GM23338 (cell line): ENCODE data around the gene DOCK4. TPM values are rescaled to one million over a fixed set of nuclear protein-coding genes. Genes with fewer than 3 reads are reported as not detected.

Experiments used
- ATAC-seq: fragments of 200-7000 bp; cut with Tn5 transposase; 3 replicates; pipeline ENCODE4 v1.9.1; 2020
- DNase-seq: peaks from one replicate; pipeline ENCODE4 v3.0.0-alpha.2; 2015; ENCODE audit warnings: low spot score
- H2AFZ ChIP-seq: fragments of 200-600 bp; sonication (generic); 2 replicates; pipeline ENCODE4 v1.8.0; 2016; ENCODE audit warnings: antibody characterized with exemption, mild to moderate bottlenecking, moderate library complexity
- H3F3A ChIP-seq: fragments of 200-600 bp; sonication (generic); replicated peaks from 2 replicates; pipeline ENCODE4 v1.8.0; 2017; ENCODE audit warnings: antibody characterized with exemption, mixed run types, low read depth
- H3K27ac ChIP-seq: fragments of 200-600 bp; sonication (generic); 2 replicates; pipeline ENCODE4 v1.6.1; 2016; ENCODE audit warnings: low read depth
- H3K27me3 ChIP-seq: fragments of 200-600 bp; sonication (generic); 2 replicates; pipeline ENCODE4 v1.8.0; 2016; ENCODE audit warnings: mild to moderate bottlenecking, mixed run types, moderate library complexity; ENCODE audit not compliant: insufficient read depth
- H3K36me3 ChIP-seq: fragments of 200-600 bp; sonication (generic); 2 replicates; pipeline ENCODE4 v1.8.0; 2016; ENCODE audit warnings: mild to moderate bottlenecking; ENCODE audit not compliant: insufficient read depth
- H3K4me1 ChIP-seq: fragments of 200-600 bp; sonication (generic); 2 replicates; pipeline ENCODE4 v1.8.0; 2016; ENCODE audit warnings: mild to moderate bottlenecking, moderate library complexity; ENCODE audit not compliant: insufficient read depth
- H3K4me2 ChIP-seq: fragments of 200-600 bp; sonication (generic); 2 replicates; pipeline ENCODE4 v1.7.1; 2017; ENCODE audit warnings: mixed run types
- H3K4me3 ChIP-seq: fragments of 200-600 bp; sonication (generic); 2 replicates; pipeline ENCODE4 v1.6.1; 2016; ENCODE audit warnings: mixed run types
- H3K79me2 ChIP-seq: fragments of 200-600 bp; sonication (generic); replicated peaks from 2 replicates; pipeline ENCODE4 v1.8.0; 2017; ENCODE audit warnings: mild to moderate bottlenecking; ENCODE audit not compliant: insufficient read depth
- H3K9me2 ChIP-seq: fragments of 200-600 bp; sonication (generic); 2 replicates; pipeline ENCODE4 v1.8.0; 2017; ENCODE audit not compliant: insufficient read depth
- H4K20me1 ChIP-seq: fragments of 200-600 bp; sonication (generic); replicated peaks from 2 replicates; pipeline ENCODE4 v1.8.0; 2017; ENCODE audit warnings: mild to moderate bottlenecking; ENCODE audit not compliant: insufficient read depth
- H3K27ac Mint-ChIP-seq: 2 replicates; pipeline ENCODE4 v1.8.0; 2020; ENCODE audit warnings: inconsistent platforms, mild to moderate bottlenecking, moderate library complexity, mixed read lengths
- H3K27me3 Mint-ChIP-seq: 3 replicates; pipeline ENCODE4 v1.8.0; 2022; ENCODE audit warnings: low read depth, mild to moderate bottlenecking, moderate library complexity, mixed read lengths, inconsistent platforms; ENCODE audit not compliant: insufficient read depth, poor library complexity
- H3K36me3 Mint-ChIP-seq: 3 replicates; pipeline ENCODE4 v1.8.0; 2021; ENCODE audit warnings: low read depth, mild to moderate bottlenecking, inconsistent platforms, moderate library complexity, mixed read lengths
- H3K4me1 Mint-ChIP-seq: 3 replicates; pipeline ENCODE4 v1.8.0; 2020; ENCODE audit warnings: mild to moderate bottlenecking, inconsistent platforms, mixed read lengths
- H3K4me3 Mint-ChIP-seq: 3 replicates; pipeline ENCODE4 v1.8.0; 2021; ENCODE audit warnings: moderate library complexity, mild to moderate bottlenecking, inconsistent platforms, mixed read lengths
- H3K9me3 Mint-ChIP-seq: 3 replicates; pipeline ENCODE4 v1.8.0; 2020; ENCODE audit warnings: moderate library complexity, mild to moderate bottlenecking, inconsistent platforms, mixed read lengths
- CREB1 ChIP-seq: fragments of 250-450 bp; sonication (Bioruptor Pico); IDR thresholded peaks from 2 replicates; pipeline ENCODE4 v1.5.0; 2020; ENCODE audit warnings: low read depth, mild to moderate bottlenecking, moderate library complexity
- EZH2 ChIP-seq: fragments of 200-600 bp; sonication (generic); IDR thresholded peaks from one replicate; pipeline ENCODE4 v1.8.0; 2017; ENCODE audit warnings: antibody characterized with exemption, mild to moderate bottlenecking, low read depth; ENCODE audit not compliant: unreplicated experiment
- EZH2phosphoT487 ChIP-seq: fragments of 200-600 bp; sonication (generic); IDR thresholded peaks from one replicate; pipeline ENCODE4 v1.8.1; 2018; ENCODE audit warnings: antibody characterized with exemption; ENCODE audit not compliant: unreplicated experiment
- JUNB ChIP-seq: IDR thresholded peaks from one replicate; pipeline ENCODE4 v1.6.1; 2016; ENCODE audit warnings: antibody characterized with exemption; ENCODE audit not compliant: unreplicated experiment
- NANOG ChIP-seq: IDR thresholded peaks from 2 replicates; pipeline ENCODE4 v1.6.1; 2016; ENCODE audit warnings: antibody characterized with exemption, borderline replicate concordance
- POLR2AphosphoS5 ChIP-seq: IDR thresholded peaks from 2 replicates; pipeline ENCODE4 v1.6.1; 2016; ENCODE audit warnings: antibody characterized with exemption, low read depth
- STAT1 ChIP-seq: IDR thresholded peaks from one replicate; pipeline ENCODE4 v1.6.1; 2016; ENCODE audit warnings: antibody characterized with exemption; ENCODE audit not compliant: unreplicated experiment
- ZNF114 ChIP-seq: fragments of 250-450 bp; sonication (Bioruptor Pico); IDR thresholded peaks from 2 replicates; pipeline ENCODE4 v1.5.0; 2020; ENCODE audit warnings: mild to moderate bottlenecking, moderate library complexity
- ZNF331 ChIP-seq: fragments of 250-450 bp; sonication (Bioruptor Pico); IDR thresholded peaks from 2 replicates; pipeline ENCODE4 v1.5.0; 2020; ENCODE audit warnings: low read depth, mild to moderate bottlenecking, moderate library complexity
- polyA plus RNA-seq: library from polyadenylated mRNA; unstranded; fragments of >200 nt; fragmentation: Nextera tagmentation; extraction: Ambion mirVana; gene quantifications from 2 replicates; pipeline ENCODE4 v1.2.1, GENCODE V29; 2016
- total RNA-seq: library from RNA; depleted of rRNA; stranded (reverse); fragments of >200 nt; shearing (Covaris generic); gene quantifications from 2 replicates; pipeline ENCODE4 v1.2.3, GENCODE V29; 2014
- TF ChIP-seq, protein P1 (sequence below): IDR thresholded peaks from 2 replicates; pipeline ENCODE4 v1.6.1; 2016; ENCODE audit warnings: antibody characterized with exemption
- TF ChIP-seq, protein P2 (sequence below): IDR thresholded peaks from one replicate; pipeline ENCODE4 v1.6.1; 2018; ENCODE audit warnings: antibody characterized with exemption; ENCODE audit not compliant: unreplicated experiment
- TF ChIP-seq, protein P3 (sequence below): fragments of 250-450 bp; sonication (Bioruptor Pico); IDR thresholded peaks from 2 replicates; pipeline ENCODE4 v1.5.0; 2020; ENCODE audit warnings: mild to moderate bottlenecking, moderate library complexity
- TF ChIP-seq, protein P4 (sequence below), 2 experiments: fragments of 200-600 bp in 1 of 2; sonication (generic) in 1 of 2; conservative IDR thresholded peaks; 2 replicates each; pipeline versions ENCODE4 v1.5.1 to v1.6.1; 2016 to 2017; ENCODE audit warnings: antibody characterized with exemption in 2 of 2, low read depth in 2 of 2, mild to moderate bottlenecking in 2 of 2, moderate library complexity in 1 of 2

Gene DOCK4
- total and polyA plus RNA-seq, 2 experiments from 2014 or later = 6.3 to 33.8 TPM

DNA sequence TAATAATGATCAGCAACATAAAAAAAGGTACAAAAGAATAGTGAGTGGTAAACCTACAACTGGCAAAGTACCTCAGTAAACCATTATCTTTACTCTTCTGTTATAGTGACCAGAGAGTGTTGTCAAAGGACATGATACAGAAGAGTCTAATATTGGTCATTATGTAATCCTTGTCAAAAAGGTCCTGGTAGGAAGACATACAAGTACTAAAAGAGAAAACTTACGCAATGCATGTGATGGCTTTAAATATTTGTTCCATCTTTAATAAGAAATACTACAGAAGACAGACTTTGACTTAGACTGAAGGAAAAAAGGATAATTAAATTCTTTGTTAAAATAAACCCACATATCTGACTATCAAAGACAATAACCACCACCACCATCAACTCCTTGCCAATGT, 6.5 kb downstream of the DOCK4 start:
- Histone ChIP-seq H3K4me3 (no peak overlapping the region), H3K27me3 (no peaks in the 10 kb centered on the region), H3K36me3 (no peaks in the 10 kb centered on the region), H3K27ac (no peak overlapping the region), H4K20me1 (peaks cover 17% of the 10 kb centered on the region), H2AFZ (no peak overlapping the region), H3K4me1 (peaks cover 30% of the 10 kb centered on the region), H3K9me2 (no peaks in the 10 kb centered on the region), H3K4me2 (no peak overlapping the region), H3K79me2 (peaks cover 99% of the 10 kb centered on the region), H3F3A (no peaks in the 10 kb centered on the region)
- Mint-ChIP-seq H3K9me3 (no peaks in the 10 kb centered on the region; the same call in 2 of the 3 replicates), H3K4me3 (no peak overlapping the region), H3K4me1 (peaks cover 40% of the 10 kb centered on the region), H3K27ac (no peak overlapping the region), H3K27me3 (peaks cover 3% of the 10 kb centered on the region), H3K36me3 (no peaks in the 10 kb centered on the region; the same call in 2 of the 3 replicates)
- ATAC-seq (no peak), DNase-seq (no peak)
- TF ChIP-seq STAT1 = no peak
- no peak for TF ChIP-seq ZNF114 (CRISPR knock-in tag)
- no peak for TF ChIP-seq JUNB
- no peak for TF ChIP-seq EZH2
- no peak for TF ChIP-seq NANOG
- TF ChIP-seq, protein P1, sequence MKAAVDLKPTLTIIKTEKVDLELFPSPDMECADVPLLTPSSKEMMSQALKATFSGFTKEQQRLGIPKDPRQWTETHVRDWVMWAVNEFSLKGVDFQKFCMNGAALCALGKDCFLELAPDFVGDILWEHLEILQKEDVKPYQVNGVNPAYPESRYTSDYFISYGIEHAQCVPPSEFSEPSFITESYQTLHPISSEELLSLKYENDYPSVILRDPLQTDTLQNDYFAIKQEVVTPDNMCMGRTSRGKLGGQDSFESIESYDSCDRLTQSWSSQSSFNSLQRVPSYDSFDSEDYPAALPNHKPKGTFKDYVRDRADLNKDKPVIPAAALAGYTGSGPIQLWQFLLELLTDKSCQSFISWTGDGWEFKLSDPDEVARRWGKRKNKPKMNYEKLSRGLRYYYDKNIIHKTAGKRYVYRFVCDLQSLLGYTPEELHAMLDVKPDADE = no peak
- TF ChIP-seq, protein P2, sequence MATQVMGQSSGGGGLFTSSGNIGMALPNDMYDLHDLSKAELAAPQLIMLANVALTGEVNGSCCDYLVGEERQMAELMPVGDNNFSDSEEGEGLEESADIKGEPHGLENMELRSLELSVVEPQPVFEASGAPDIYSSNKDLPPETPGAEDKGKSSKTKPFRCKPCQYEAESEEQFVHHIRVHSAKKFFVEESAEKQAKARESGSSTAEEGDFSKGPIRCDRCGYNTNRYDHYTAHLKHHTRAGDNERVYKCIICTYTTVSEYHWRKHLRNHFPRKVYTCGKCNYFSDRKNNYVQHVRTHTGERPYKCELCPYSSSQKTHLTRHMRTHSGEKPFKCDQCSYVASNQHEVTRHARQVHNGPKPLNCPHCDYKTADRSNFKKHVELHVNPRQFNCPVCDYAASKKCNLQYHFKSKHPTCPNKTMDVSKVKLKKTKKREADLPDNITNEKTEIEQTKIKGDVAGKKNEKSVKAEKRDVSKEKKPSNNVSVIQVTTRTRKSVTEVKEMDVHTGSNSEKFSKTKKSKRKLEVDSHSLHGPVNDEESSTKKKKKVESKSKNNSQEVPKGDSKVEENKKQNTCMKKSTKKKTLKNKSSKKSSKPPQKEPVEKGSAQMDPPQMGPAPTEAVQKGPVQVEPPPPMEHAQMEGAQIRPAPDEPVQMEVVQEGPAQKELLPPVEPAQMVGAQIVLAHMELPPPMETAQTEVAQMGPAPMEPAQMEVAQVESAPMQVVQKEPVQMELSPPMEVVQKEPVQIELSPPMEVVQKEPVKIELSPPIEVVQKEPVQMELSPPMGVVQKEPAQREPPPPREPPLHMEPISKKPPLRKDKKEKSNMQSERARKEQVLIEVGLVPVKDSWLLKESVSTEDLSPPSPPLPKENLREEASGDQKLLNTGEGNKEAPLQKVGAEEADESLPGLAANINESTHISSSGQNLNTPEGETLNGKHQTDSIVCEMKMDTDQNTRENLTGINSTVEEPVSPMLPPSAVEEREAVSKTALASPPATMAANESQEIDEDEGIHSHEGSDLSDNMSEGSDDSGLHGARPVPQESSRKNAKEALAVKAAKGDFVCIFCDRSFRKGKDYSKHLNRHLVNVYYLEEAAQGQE = no peak
- TF ChIP-seq EZH2phosphoT487 = no peak
- TF ChIP-seq, protein P3, sequence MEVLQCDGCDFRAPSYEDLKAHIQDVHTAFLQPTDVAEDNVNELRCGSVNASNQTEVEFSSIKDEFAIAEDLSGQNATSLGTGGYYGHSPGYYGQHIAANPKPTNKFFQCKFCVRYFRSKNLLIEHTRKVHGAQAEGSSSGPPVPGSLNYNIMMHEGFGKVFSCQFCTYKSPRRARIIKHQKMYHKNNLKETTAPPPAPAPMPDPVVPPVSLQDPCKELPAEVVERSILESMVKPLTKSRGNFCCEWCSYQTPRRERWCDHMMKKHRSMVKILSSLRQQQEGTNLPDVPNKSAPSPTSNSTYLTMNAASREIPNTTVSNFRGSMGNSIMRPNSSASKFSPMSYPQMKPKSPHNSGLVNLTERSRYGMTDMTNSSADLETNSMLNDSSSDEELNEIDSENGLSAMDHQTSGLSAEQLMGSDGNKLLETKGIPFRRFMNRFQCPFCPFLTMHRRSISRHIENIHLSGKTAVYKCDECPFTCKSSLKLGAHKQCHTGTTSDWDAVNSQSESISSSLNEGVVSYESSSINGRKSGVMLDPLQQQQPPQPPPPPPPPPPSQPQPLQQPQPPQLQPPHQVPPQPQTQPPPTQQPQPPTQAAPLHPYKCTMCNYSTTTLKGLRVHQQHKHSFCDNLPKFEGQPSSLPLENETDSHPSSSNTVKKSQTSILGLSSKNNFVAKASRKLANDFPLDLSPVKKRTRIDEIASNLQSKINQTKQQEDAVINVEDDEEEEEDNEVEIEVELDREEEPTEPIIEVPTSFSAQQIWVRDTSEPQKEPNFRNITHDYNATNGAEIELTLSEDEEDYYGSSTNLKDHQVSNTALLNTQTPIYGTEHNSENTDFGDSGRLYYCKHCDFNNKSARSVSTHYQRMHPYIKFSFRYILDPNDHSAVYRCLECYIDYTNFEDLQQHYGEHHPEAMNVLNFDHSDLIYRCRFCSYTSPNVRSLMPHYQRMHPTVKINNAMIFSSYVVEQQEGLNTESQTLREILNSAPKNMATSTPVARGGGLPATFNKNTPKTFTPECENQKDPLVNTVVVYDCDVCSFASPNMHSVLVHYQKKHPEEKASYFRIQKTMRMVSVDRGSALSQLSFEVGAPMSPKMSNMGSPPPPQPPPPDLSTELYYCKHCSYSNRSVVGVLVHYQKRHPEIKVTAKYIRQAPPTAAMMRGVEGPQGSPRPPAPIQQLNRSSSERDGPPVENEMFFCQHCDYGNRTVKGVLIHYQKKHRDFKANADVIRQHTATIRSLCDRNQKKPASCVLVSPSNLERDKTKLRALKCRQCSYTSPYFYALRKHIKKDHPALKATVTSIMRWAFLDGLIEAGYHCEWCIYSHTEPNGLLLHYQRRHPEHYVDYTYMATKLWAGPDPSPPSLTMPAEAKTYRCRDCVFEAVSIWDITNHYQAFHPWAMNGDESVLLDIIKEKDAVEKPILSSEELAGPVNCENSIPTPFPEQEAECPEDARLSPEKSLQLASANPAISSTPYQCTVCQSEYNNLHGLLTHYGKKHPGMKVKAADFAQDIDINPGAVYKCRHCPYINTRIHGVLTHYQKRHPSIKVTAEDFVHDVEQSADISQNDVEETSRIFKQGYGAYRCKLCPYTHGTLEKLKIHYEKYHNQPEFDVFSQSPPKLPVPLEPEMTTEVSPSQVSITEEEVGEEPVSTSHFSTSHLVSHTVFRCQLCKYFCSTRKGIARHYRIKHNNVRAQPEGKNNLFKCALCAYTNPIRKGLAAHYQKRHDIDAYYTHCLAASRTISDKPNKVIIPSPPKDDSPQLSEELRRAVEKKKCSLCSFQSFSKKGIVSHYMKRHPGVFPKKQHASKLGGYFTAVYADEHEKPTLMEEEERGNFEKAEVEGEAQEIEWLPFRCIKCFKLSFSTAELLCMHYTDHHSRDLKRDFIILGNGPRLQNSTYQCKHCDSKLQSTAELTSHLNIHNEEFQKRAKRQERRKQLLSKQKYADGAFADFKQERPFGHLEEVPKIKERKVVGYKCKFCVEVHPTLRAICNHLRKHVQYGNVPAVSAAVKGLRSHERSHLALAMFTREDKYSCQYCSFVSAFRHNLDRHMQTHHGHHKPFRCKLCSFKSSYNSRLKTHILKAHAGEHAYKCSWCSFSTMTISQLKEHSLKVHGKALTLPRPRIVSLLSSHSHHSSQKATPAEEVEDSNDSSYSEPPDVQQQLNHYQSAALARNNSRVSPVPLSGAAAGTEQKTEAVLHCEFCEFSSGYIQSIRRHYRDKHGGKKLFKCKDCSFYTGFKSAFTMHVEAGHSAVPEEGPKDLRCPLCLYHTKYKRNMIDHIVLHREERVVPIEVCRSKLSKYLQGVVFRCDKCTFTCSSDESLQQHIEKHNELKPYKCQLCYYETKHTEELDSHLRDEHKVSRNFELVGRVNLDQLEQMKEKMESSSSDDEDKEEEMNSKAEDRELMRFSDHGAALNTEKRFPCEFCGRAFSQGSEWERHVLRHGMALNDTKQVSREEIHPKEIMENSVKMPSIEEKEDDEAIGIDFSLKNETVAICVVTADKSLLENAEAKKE (CRISPR knock-in tag) = no peak
- no peak for TF ChIP-seq ZNF331 (CRISPR knock-in tag)
- no peak for TF ChIP-seq POLR2AphosphoS5
- TF ChIP-seq, protein P4, sequence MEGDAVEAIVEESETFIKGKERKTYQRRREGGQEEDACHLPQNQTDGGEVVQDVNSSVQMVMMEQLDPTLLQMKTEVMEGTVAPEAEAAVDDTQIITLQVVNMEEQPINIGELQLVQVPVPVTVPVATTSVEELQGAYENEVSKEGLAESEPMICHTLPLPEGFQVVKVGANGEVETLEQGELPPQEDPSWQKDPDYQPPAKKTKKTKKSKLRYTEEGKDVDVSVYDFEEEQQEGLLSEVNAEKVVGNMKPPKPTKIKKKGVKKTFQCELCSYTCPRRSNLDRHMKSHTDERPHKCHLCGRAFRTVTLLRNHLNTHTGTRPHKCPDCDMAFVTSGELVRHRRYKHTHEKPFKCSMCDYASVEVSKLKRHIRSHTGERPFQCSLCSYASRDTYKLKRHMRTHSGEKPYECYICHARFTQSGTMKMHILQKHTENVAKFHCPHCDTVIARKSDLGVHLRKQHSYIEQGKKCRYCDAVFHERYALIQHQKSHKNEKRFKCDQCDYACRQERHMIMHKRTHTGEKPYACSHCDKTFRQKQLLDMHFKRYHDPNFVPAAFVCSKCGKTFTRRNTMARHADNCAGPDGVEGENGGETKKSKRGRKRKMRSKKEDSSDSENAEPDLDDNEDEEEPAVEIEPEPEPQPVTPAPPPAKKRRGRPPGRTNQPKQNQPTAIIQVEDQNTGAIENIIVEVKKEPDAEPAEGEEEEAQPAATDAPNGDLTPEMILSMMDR (conservative IDR thresholded peaks at IDR 0.05; ENCODE audit: low read depth in 2 of 2) = no peak
- TF ChIP-seq CREB1 (CRISPR knock-in tag) = no peak
